A673 (cell line): ENCODE measurements around the gene RSPH10B. TPM values are rescaled to one million over a fixed set of nuclear protein-coding genes. Genes with fewer than 3 reads are reported as not detected.
"Not testable (repeated sequence)": the region's sequence is repeated elsewhere in the genome, so short reads cannot be mapped to it uniquely, and the experiment has no call there.

ENCODE experiments used
- BruUV-seq: library from RNA; stranded (reverse); fragments of 400-500 nt; replicated peaks from 2 replicates; lab custom pipeline; 2021; lab: Mats Ljungman, UMichigan
- CTCF ChIA-PET: fragments of 300-600 bp; sonication (Branson Sonifier 250); formaldehyde crosslinking; loops from one replicate; lab custom pipeline; 2022; ENCODE audit warnings: antibody characterized with exemption; lab: Charles Lee
- POLR2A ChIA-PET: fragments of 300-600 bp; sonication (Branson Sonifier 250); formaldehyde crosslinking; loops from one replicate; lab custom pipeline; 2022; ENCODE audit warnings: antibody characterized with exemption; ENCODE audit not compliant: low non-redundant PET; lab: Charles Lee
- DNase-seq: peaks from one replicate; pipeline ENCODE4 v3.0.0-alpha.2; 2015; ENCODE audit warnings: low spot score
- H3K27ac ChIP-seq: fragments of 200-600 bp; sonication (generic); 2 replicates; pipeline ENCODE4 v1.5.1; 2016; ENCODE audit warnings: mixed run types, low read depth, mild to moderate bottlenecking, mixed read lengths, antibody characterized with exemption, low read length; ENCODE audit not compliant: poor library complexity, severe bottlenecking
- H3K27me3 ChIP-seq: fragments of 200-600 bp; sonication (generic); replicated peaks from 2 replicates; pipeline ENCODE4 v1.6.1; 2017; ENCODE audit warnings: mixed run types, low read depth, mild to moderate bottlenecking, mixed read lengths, antibody characterized with exemption, low read length; ENCODE audit not compliant: insufficient read depth, poor library complexity
- H3K36me3 ChIP-seq: fragments of 200-600 bp; sonication (generic); 2 replicates; pipeline ENCODE4 v1.6.1; 2016; ENCODE audit warnings: mixed run types, mild to moderate bottlenecking, mixed read lengths, antibody characterized with exemption, low read length; ENCODE audit not compliant: insufficient read depth, poor library complexity, severe bottlenecking
- H3K4me1 ChIP-seq: fragments of 200-600 bp; sonication (generic); 2 replicates; pipeline ENCODE4 v1.6.1; 2017; ENCODE audit warnings: mixed run types, mild to moderate bottlenecking, mixed read lengths, antibody characterized with exemption, low read length; ENCODE audit not compliant: insufficient read depth, poor library complexity, severe bottlenecking
- H3K4me3 ChIP-seq: fragments of 200-600 bp; sonication (generic); 2 replicates; pipeline ENCODE4 v1.5.1; 2016; ENCODE audit warnings: low read depth, mixed run types, mild to moderate bottlenecking, mixed read lengths, low read length; ENCODE audit not compliant: poor library complexity, severe bottlenecking
- H3K9me3 ChIP-seq: fragments of 200-600 bp; sonication (generic); 2 replicates; pipeline ENCODE4 v1.6.1; 2016; ENCODE audit warnings: mixed run types, low read depth, mild to moderate bottlenecking, mixed read lengths, antibody characterized with exemption, low read length; ENCODE audit not compliant: poor library complexity, severe bottlenecking
- intact Hi-C: fragments of 100-400 bp; cut with micrococcal nuclease; formaldehyde crosslinking; loops from one replicate; pipeline ENCODE4 v1.10.0; 2022; ENCODE audit not compliant: unreplicated experiment
- total RNA-seq: library from RNA; stranded (reverse); gene quantifications from 2 replicates; pipeline ENCODE4 v1.2.3, GENCODE V29; 2021

RSPH10B gene
- total RNA-seq, 1 experiment from 2014 or later = 0.41 TPM

DNA sequence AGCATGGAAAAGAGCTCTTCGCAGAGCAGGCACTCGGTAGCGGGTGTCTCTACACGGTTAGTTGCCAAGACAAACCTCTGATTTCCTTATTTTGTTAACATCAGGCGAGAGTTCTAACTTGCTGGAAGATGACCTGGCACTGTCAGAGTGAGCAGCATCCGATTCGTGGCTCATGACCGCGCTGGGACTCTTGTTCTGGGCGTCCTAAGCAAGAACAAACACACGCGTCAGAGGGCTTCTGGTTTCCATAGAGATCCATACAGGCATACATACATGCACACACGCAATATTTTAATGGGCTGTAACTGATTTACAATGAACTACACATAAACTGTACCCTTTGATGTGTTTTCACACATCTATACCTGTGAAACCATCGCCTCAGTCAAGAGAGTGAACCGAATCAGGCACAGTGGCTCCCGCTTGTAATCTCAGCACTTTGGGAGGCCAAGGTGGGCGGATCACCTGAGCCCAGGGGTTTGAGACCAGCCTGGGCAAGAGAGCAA is 35.5 kb downstream of the RSPH10B start:
- BruUV-seq, H3K4me1 ChIP-seq, H3K27ac ChIP-seq, DNase-seq, H3K36me3 ChIP-seq, H3K27me3 ChIP-seq, intact Hi-C loops, CTCF ChIA-PET, H3K4me3 ChIP-seq, H3K9me3 ChIP-seq, POLR2A ChIA-PET: not testable (repeated sequence)

DNA sequence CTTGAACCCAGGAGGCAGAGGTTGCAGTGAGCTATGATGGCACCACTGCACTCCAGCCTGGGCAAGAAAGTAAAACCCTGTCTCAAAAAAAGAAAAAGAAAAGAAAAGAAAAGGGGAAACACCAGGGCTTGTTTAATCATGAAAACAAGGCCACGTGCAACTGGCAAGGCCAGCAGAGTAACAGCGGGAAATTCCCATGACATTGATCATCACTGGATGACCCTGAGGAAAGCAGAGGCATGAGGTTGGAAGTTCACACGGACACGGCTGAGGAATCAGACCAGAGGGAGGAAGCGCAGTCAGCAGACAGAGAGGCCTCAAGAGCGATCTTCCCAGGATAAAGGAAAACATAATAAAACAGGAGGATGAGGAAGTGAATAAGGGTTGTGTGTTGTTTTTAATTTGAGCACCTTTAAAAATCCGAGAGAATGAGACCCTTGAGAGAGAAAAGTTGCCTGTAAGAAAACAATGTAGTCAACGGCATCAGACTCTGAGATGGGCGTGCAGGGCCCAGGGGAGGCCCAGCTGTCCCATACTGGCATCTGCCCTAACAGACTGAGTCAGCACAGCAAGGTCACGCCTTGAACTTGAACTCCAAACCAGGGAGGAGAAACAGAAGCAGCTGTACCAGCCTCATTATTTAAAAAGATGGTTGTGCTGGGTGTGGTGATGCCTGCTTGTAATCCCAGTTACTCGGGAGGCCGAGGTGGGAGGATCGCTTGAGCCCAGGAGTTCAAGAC is 38.4 kb downstream of the RSPH10B start:
- H3K27me3 ChIP-seq, H3K9me3 ChIP-seq, H3K36me3 ChIP-seq, intact Hi-C loops, POLR2A ChIA-PET, H3K4me3 ChIP-seq, CTCF ChIA-PET, DNase-seq, H3K4me1 ChIP-seq, BruUV-seq, H3K27ac ChIP-seq: not testable (repeated sequence)

DNA sequence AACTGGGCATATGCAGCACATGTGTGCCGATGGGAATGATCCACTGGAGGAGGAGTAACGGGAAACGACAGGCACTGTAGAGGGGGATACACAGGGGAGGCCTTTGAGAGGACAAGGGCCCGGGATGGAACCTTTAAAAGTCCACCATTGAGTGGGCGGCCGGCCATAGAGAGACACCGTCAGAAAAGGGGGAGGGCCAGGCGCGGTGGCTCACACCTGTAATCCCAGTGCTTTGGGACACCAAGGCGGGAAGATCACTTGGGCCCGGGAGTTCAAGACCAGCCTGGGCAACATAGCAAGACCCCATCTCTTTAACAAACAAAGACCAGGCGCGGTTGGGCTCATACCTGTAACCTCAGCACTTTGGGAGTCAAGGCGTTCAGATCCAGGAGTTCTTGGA is 39.2 kb downstream of the RSPH10B start:
- H3K36me3 ChIP-seq, H3K27me3 ChIP-seq, H3K27ac ChIP-seq, H3K4me3 ChIP-seq, CTCF ChIA-PET, BruUV-seq, intact Hi-C loops, POLR2A ChIA-PET, H3K9me3 ChIP-seq, DNase-seq, H3K4me1 ChIP-seq: not testable (repeated sequence)

DNA sequence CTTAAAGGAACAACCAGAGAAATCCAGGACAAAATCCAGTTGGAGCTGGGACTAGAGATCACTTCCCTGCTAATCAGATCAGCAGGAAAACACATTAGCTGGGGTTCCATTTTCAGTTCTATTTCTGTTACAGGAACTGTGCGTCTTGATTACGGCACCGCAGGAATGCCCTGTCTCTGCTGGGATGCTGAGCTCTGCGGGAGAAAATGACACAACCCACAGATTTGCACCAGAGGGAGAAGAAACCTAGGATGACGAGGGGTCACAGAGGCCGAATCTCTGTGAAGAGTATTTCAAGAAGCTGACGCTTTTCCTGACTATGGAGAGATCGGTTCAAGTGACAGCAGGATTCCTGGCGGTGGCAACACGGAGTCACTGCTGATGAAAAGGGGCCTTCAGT is 40.2 kb downstream of the RSPH10B start:
- intact Hi-C loops, H3K4me3 ChIP-seq, DNase-seq, CTCF ChIA-PET, H3K36me3 ChIP-seq, POLR2A ChIA-PET, H3K9me3 ChIP-seq, H3K4me1 ChIP-seq, H3K27me3 ChIP-seq, BruUV-seq, H3K27ac ChIP-seq: not testable (repeated sequence)

DNA sequence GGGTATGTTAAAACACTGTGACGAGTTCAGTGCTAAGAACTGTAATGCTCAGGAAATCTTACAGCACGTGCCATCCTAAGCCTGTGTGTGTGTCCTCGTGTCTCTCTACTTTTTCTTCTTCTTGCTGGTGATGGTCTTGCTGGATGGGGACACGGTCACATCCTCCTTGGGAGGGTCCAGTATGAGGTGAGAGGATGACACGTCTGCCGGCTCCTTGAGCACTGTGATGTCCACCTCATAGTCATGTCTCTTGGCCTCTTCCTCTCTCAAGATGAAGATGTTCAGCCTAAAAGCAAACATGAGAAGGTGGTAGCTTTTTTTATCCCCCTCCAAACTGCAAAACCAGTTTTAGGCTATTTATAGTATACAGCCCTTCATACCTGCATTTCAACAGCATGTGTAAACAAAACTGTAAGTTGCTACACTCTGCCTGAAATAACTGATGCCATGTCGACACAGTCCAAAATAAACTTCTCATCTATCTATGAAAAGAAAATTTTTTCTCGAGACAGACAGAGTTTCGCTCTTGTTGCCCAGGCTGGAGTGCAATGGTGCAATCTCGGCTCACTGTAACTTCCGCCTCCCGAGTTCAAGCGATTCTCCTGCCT is 44.1 kb downstream of the RSPH10B start:
- POLR2A ChIA-PET, H3K27ac ChIP-seq, CTCF ChIA-PET, intact Hi-C loops, H3K4me1 ChIP-seq, DNase-seq, H3K9me3 ChIP-seq, H3K27me3 ChIP-seq, H3K36me3 ChIP-seq, BruUV-seq, H3K4me3 ChIP-seq: not testable (repeated sequence)

DNA sequence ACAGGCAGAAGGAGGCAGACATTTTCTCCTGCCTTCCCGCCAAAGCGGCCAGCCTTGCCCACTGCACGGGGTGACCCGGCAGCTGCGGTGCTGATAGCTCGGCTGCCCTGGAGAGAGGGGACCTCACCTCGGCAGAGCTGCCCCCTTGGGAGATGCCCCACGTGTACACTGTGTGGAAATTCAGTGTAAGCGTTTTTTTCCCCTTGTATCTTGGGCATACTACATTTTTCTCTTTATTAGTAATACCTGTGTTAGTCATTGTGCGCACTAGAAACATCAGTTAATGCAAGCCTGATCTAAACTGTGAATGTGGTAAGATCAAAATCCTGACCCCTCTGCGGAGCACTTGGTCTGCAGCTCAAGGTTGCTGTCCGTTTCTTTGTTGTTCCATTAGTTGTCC is 45.9 kb downstream of the RSPH10B start:
- H3K27me3 ChIP-seq, H3K9me3 ChIP-seq, POLR2A ChIA-PET, DNase-seq, CTCF ChIA-PET, H3K4me1 ChIP-seq, H3K36me3 ChIP-seq, intact Hi-C loops, H3K27ac ChIP-seq, BruUV-seq, H3K4me3 ChIP-seq: not testable (repeated sequence)

DNA sequence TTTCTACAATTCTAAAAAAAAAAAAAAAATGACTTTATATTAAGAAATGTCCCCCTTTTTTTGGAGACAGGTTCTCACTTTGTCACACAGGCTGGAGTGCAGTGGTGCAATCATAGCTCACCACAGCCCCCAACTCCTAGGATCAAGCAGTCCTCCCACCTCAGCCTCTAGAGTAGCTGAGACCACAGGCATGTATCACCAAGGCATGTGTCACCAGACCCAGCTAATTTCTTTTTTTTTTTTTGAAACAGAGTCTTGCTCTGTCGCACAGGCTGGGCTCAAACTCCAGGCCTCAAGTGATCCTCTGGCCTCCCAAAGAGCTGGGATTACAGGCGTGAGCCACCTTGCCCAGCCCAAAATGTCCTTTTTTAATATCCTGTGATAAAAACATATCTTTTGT is 46.3 kb downstream of the RSPH10B start:
- BruUV-seq, H3K27ac ChIP-seq, H3K36me3 ChIP-seq, CTCF ChIA-PET, H3K4me3 ChIP-seq, POLR2A ChIA-PET, DNase-seq, H3K27me3 ChIP-seq, intact Hi-C loops, H3K4me1 ChIP-seq, H3K9me3 ChIP-seq: not testable (repeated sequence)
